HS-5 (cell line): Measurements from ENCODE around the gene FAM13C.

Source experiments
- DNase-seq: peaks from one replicate; pipeline ENCODE4 v3.0.0-alpha.2; 2012; ENCODE audit warnings: low read depth

Gene FAM13C

DNA sequence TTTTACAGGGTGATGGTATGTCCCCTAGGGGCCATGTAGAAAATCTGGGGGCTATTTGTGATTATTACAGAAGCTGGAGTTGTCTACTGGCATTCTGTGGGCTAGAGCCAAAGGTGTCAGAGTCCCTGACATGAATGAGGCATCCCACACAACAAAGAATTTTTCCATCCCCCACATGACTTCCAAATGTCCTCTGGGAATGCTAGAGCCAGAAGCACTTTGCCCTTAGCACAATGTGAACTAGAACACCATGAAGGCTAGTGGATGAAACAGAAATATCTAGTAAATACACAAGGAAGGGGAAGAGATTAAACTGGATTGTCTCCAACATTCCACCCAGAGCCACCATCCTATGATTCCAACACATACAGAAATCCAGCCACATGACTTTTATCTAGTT lies 46.9 kb downstream of the FAM13C start:
- no peak for DNase-seq

DNA sequence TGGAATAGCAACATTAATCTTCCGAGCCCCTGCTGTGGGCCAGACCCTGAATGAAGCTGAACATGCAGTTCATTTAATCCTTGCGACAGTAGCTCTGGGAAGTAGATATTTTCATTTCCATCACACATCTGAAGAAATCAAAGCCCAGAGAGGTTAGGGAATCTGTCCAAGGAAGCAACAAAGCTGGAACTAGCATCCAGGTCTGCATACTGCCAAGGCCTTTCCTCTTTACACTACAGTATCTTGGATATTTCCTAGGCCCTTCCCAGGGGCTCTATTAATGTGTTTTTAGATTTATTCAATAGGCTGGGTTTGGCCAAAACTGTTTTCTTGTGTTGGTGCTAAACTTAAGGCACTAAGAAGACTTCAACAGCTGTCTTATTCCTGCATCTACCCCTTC lies 48.1 kb downstream of the FAM13C start:
- no peak for DNase-seq

DNA sequence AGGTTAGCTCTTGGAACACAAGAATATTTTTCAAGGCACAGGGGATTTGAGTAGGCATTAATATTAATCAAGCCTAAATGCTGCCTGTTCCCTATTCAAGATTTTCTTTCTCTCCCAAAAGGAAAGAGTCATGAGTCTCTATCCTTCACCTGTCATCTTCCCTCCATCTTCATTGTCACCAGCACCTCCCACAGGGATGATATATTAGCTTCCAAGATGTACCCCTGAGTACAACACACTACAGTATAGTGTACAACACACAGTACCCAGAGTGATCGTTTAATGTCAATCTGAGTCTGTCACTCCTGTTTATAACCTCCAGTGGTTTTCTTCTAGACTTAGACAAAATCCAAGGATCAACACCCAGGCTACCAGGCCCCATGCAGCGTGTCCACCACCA lies 50.1 kb downstream of the FAM13C start:
- no peak for DNase-seq

DNA sequence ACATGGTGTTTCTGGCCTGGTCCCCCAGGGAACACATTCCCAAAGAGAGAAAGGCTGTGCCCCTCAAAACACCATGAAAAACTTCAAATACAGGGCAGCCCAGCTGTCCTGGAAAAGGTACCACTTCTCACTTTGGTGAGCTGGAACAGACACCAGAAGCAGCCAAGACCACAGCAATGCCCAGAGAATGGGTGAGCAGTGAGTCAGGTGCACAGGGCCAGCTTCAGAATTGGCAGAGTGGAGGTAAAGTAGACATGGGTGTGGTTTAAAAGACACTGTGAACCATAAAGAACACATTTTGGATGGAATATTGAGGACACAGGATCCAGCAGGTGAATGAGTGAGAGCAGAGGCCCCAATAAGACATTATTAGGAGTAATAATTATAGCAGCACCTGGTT lies 51.3 kb downstream of the FAM13C start:
- no peak for DNase-seq

DNA sequence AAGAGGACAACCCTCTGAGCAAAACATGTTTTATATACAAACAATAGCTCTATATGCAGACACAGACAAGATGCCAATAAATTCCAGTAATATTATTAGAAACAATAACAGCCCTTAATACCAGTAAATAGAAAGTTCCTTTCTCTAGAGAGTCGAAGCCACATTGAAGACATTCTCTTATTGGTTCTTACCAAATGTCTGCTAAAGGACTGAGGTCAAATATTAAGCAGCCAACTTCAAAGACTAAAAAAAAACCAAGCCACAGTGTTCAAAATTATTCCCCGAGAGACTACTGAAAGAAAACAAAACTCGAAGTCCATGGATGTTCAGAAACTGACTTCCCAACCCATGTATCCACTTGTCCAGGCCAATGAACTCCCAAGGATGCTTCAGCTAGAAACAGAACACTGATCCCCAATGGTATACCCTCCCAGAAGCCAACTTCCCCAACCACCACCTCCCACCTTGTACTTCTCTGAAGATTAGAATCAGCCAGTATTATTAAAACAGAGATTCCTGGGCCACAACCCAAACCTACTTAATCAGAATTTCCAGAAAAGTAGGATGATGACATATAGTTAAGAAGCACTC lies 51.9 kb downstream of the FAM13C start:
- no peak for DNase-seq

DNA sequence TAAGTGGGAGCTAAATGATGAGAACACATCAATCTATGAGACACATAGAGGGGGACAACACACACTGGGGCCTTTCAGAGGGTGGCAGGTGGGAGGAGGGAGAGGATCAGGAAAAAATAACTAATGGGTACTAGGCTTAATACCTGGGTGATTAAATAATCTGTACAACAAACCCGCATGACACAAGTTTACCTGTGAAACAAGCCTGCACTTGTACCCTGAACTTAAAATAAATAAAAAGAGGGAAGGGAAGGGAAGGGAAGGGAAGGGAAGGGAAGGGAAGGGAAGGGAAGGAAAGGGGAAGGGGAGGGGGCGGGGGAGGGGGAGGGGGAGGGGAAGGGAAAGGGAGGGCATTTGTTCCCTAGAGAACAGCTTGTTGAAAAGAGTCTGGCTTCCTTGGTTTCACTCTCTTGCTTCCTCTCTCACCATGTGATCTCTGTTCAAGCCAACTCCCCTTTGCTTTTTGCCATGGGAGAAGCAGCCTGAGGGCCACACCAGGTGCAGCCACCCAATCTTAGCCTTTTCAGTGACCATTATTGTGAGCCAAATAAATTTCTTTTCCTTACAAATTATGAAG lies 57.7 kb downstream of the FAM13C start:
- DNase-seq, result no peak

DNA sequence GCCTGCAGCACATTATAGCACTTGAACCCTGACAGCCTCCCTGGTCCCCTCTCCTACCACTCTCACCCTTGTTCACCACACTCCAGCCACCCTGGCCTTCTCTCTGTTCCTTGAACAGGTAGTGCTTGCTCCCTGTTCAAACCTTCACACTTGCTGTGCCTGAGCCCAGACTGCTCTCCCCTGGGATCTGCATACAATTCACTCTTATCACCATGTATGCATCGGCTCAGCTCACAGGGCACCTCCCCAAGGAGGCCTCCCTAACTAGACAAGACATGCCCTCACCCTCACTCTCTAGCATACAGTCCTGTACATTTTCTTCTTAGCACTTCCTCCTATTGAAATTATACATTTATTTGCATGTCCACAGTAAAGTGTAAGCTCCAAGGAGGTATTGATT lies 59.3 kb downstream of the FAM13C start:
- DNase-seq, result no peak

DNA sequence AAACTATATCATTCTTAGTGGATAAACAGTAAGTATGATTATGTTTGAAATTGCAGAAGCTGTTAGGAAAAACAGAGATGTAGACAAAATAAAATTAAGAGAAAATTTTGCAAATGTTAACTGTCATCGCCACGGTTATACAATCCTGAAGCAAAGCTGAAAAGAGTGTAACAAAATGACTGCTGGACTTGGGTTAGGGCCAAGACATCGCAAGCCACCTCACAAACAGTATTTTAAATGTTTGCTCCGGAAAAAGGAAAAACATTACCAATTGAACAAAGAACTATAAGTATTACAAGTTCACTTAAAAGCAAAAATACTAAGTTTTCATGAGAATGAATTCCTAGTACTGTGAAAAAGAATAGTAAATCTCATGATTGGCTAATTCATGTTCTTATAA lies 60.0 kb downstream of the FAM13C start:
- DNase-seq, result no peak

DNA sequence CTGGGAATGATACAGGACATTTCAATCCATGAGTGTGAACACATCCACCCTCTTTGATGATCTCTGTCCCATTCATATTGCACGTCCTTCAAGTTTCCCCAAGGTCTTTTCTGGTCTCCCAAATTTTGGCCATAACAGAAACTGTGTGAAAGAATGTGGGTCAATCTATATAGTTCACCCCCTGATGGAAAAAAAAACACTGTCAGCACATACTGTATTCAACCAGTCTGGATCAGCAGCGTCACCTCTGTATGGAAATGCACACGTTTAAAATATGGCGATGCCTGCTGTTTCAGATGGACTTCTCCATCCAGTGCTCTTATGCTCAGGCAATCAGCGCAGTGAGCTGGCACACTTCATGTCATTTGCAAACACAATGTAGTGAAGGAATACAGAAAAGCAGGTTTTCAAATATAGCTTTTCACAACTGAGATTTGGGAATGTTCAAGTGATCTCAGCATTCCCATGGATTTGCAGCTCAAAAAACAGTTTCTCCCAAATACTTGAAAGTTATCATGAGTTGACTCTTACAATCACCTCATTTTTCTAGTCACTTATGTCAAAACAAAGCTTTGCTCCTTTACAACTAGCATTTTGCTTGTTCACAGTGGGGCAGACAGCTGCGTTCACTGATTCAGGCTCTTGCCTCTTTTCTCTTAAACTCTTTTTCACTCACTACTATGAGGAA lies 61.1 kb downstream of the FAM13C start:
- DNase-seq, result no peak

DNA sequence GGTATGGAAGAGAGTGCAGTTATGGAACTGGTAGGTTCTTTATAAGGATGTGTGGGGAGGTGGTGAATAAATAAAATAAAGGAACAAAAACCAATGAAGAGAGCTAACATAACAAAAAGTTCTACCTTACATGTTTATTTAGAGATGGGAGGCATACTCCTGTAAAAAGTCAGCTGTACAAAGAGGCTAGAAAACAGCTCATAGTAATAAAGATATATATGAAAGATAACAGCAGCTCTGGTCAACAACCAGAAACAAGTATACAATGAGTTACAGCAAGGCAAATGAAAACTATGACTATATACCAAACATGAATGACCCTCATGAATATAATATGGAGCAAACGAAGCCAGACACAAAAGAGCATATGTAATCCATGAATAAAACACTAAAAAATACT lies 62.0 kb downstream of the FAM13C start:
- no peak for DNase-seq

DNA sequence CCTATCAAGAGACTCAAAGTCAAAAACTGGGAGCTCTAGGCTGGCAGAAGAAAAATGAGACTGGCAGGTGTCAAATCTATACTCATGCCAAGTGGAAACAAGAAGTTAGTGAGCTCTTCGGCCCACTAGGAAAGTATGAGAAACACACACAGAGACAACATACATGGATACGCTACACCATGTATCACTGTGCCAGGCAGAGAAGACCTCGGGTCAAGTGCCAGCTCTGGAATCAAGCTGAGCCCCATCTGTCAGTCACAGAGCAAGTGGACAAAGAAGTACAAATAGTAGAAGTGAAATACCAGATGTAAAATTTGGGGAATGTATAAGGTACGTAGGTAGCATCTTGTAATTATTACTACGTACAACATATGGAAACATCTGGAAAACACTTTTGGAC lies 62.4 kb downstream of the FAM13C start:
- DNase-seq, result no peak

DNA sequence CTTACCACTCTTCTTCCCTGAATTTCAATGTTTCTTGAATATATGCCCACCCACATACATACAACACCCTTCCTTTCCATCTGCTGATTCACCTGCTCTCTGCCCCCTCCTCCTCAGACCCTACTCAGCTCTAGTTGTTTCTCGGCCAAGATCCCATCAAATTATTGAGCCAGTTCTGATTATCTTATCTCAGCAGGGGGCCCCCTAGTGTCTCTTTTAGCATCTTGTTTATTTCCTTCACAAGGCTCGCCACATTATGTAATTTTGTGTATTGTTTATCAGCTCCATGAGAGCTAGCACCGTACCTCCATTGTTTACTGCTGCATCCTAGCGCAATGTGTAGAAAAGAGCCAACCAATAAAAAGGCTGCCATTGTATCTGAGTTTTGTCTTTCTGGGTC lies 71.9 kb downstream of the FAM13C start:
- no peak for DNase-seq

DNA sequence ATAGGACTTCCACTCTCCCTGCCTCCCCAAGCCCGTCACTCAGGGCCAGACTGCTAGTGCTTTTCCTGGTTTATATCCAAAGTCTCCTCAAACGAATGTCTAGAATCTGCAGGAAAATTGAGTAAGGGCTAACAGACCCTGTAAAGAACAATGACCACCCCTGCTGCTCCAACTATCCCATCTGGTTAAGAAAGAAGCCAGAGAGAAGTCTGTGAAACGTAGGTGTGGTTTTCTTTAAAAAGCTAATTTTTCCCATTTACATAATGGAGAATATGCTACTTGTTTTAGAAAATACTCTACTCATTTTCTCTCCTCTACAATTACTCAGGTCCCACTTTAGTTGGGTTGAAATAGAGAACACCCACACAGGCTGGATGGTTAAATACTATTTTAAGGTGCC lies 72.5 kb downstream of the FAM13C start:
- no peak for DNase-seq

DNA sequence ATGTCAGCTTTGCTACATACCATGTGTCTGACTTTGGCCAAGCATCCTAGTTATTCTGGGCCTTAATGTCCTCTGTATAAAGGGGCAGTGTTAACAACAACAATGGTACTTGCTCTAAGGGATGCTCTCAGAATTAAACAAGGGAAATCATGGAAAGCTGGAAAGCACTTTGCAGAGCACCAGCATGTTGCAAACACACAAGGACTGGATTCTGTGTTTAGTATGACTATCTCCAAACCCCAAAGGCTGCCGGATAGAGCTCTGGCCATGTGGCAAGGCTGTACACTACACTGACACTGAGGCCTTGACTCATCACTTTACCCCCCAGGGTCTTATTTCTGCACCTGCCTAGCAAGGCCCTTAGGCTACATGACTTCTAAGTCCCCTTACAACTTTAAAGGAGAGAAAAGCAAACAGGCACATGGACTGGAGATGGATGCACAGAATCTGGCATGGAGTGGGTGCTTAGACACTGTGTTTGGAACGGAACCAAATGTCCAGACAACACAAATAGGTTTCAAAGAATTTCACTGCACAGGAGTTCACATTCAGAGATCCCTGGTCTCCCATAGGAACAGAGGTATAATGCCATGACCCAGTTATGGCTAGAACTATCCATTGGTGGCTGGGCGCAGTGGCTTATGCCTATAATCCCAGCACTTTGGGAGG lies 74.6 kb downstream of the FAM13C start:
- no peak for DNase-seq

DNA sequence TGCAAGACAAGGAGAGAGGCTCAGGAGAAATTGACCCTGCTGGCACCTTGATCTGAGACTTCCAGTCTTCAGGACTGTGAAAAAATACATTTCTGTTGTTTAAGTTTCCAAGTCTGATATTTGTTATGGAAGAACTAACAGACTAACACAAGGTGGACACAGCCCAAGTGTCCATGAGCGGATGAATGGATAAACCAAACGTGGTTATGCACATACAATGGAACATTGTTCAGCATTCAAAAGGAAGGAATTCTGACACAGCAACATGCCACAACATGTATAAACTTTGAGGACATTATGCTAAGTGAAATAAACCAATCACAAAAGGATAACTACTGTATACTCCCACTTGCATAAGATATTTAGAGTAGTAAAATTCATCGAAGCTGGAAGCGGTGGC lies 76.5 kb downstream of the FAM13C start:
- DNase-seq, result no peak

DNA sequence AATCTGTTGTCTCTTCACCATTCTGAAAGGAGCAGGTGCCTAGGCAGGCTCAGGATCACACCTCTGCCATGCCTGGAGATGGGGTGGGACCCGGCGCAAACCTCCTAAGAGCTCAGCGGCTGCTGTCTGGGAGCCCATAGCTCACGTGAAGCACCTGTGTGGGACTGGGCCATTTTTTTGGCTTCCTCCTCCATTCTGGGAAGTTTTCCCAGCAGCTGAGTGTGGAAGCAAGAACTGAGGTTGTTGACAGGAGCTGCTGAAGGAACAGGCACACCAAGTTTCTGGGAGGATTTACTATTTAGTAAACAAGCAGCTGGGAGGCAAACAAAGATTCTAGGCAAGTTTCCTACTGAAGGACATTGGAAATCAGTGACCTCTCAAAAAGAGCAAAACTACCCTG lies 77.3 kb downstream of the FAM13C start:
- DNase-seq, result no peak

DNA sequence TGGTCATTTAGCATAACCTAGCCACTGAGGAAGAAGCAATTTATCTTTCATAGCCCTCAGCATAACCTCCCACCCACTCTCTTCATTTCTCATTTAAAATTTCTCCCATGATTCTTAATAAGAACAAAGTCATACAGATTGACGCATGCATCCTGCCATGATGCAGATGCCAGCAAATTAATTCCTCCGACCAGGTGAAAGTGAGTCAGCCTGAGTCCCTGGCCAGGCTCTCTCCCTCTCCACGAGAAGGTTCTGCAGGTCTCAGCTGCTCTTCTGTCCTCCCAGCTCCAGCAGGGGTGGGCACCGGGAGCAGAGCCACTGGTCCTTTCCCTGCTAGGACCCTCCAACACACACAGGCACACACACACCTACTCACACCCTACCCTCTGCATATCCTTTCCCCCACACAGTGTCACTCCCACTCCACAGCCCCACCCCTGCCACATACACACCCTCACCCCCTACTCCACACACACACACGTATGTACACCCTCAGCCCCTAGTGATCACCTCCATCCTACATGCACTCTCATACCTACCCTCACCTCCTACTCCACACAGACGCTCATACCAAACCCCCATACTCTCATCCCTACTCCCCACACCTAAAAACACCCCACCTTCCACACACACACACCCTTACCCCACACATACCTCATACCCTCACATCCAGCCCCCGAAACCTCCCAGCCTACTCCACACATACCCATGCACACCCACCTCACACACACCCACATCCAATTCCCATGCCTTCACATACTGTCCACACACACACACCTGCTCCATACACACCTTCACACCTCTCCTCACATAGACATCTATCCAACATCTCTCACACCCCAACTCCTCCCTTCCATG lies 78.0 kb downstream of the FAM13C start:
- DNase-seq, result no peak

DNA sequence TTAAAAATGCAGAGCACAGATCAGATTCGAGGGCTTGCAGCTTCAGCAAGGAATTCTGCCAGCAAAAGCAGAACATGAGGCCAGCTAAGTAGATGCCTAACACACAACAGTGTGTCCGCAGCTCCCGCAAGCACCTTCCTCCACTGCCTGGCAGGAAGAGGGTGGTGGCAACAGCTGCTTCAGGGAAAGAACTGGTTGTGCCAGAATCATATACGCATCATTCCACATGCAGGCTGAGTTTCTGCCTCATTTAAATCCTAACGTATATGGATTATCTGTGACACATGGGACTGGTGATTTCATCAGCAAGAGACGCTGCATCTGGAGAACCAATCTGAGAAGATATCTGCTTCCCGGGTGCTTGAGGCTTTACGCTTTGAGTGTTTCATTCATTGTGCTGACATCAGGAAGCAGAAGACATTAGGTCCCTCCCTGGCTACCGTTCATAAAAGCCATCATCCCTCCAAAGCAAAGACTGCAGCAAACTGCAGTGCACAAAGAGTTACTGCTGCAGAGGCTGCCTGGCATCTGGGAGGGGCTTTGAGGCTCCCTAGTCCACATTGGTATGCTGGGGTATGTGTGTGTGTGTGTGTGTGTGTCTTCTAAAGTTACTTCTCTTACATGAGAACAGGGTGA lies 78.8 kb downstream of the FAM13C start:
- no peak for DNase-seq

DNA sequence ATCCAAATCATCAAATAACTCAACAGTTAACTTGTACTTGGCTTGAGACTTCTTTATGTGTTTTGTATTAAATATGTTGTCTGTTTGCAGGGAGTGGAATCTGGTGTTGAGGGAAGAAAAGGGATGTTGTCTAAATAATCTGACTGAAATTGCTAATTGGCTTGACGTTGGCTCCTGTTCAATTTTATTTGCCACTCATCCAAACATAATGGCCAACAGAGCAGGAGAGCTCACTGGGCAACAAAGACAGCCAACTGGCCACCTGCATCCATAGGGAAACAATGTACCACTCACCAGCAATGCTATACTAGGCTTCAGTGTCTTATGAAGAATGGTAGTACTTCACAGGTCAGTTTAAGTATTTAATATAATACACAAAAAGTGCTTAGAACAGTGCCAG lies 80.5 kb downstream of the FAM13C start:
- DNase-seq, result no peak

DNA sequence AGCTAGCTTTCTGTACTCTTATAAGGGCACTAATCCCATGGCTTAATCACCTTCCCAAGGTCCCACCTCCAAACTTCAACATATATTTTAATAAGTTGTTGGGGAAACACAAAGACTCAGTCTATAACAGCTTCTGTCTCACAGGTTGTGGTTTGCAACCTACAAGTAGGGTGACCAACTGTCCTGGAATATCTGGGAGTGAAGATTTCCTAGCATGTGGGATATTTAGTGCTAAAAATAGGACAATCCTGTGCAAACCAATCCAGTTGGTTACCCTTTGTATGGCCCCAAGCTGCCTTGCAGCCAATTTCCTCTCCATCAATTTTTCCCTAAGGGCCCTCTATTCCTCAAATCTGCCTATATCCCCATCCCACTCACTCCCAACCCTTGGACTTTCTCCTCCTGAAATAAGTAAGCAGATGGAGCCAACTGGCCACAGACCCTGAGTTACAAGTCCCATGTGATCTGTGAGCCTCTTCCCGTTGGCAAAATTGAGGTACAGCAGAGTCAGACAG lies 82.3 kb downstream of the FAM13C start:
- no peak for DNase-seq

DNA sequence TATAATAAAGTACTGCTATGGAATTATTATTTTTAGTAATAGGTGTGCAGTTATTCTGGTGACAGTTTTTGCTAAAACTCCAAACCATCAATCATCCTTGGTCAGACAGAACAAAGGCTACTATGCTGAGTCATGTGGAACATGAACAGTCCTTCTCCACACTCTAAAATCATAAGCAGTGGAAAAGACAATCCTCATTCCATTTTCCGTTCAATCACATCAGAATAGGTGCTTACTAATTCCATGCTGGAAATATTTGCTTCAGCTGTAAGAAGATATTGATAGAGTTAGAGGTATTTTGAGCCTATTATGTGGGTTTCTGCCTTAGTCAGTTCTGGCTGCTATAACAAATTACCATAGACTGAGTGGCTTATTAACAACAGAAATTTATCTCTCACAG lies 82.9 kb downstream of the FAM13C start:
- no peak for DNase-seq

DNA sequence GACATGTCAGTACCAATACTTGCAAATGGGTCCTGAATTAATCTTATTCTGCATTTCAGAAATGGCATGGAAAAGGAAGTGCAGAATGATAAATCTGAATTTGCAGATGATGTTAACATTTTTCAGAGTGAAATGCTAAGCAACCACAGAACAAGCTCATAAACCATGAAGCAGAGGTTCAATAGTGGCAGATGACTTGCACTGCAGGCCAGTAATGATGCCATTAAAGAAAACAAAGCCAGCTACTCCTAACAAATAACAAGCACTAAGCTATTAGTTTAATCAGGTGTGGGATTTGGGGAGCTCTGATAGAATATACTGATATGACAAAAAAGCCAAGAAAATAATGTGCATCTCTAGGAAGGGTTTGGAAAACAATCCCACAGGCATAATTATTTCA lies 85.4 kb downstream of the FAM13C start:
- DNase-seq, result no peak
